ENCODE data around the gene UNKL.

DNA sequence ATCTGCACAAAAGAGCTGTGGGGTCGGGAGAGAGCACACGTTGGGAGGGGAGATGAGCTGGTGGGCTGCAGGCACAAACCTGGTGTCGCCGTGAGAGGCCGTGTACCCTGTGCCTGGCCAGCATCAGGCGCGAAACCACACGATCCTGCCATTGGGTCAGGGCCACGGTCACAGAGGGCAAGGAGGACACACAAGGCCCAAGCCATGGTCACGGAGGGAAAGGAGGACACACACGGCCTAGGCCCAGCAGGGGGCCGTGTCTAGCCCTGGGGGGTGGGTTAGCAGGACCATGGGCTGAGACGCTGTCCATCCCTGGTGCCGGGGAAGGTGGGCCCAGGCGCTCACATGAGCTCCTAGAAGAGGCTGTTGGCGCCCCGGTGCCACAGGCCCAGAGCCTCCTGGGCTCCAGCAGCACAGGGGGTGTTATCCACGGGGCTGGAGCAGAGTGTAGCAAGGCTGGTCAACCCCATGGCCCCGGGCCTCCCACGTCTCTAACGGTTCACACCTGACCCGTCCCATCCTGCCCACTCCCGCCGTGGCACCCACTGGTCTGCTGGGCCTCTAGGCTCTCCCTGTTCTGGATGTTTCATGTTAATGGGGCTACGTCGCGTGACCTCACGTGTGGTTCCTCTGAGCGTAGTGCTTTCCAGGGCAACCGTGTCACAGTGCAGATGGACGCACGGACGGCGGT is 37.3 kb upstream of the UNKL start:
- TF ChIP-seq CTCF (IDR thresholded peaks at IDR 0.05) (no peak), ZFX (IDR thresholded peaks at IDR 0.05; ENCODE audit: borderline replicate concordance) (no peak)

Data from 22Rv1 (cell line).